HG03354 (cell line): ENCODE measurements around the gene ZIK1.

ENCODE experiments used
- ATAC-seq: cut with Tn5 transposase; IDR thresholded peaks from one replicate; pipeline ENCODE4 v1.9.1; 2021; ENCODE audit warnings: mild to moderate bottlenecking; ENCODE audit not compliant: unreplicated experiment, poor library complexity, severe bottlenecking

Gene ZIK1

GRCh38 chr19:57583521-57584416 lies at the start of gene ZIK1:
Gene ZIK1, plus strand, starts transcription at chr19:57584145. Its CDS starts 212 bp downstream, at chr19:57584357.
- peak; percentile 93 for ATAC-seq

GRCh38 chr19:57537953-57538547 lies 45.9 kb upstream of the ZIK1 start:
- ATAC-seq: no peak

- ATAC-seq: no peak
Measured at GRCh38 chr19:57546513-57546912, 37.4 kb upstream of the ZIK1 start.

GRCh38 chr19:57552432-57552831 lies 31.5 kb upstream of the ZIK1 start:
- ATAC-seq: no peak

- no peak for ATAC-seq
Measured at GRCh38 chr19:57557659-57558058, 26.3 kb upstream of the ZIK1 start.

GRCh38 chr19:57558525-57558924 lies 25.4 kb upstream of the ZIK1 start:
- no peak for ATAC-seq

- ATAC-seq: peak; percentile 34
Measured at GRCh38 chr19:57559008-57559403, 24.9 kb upstream of the ZIK1 start.

GRCh38 chr19:57559404-57560025 lies 24.4 kb upstream of the ZIK1 start, which contains the start of gene ZNF550:
Gene ZNF550, minus strand, starts transcription at chr19:57559863. Its CDS starts 181 bp downstream, at chr19:57559682.
- peak; percentile 95 for ATAC-seq

GRCh38 chr19:57560049-57560491 lies 23.9 kb upstream of the ZIK1 start:
- peak; percentile 21 for ATAC-seq

GRCh38 chr19:57563547-57563946 lies 20.4 kb upstream of the ZIK1 start:
- no peak for ATAC-seq

- no peak for ATAC-seq
Measured at GRCh38 chr19:57566396-57567265, 17.3 kb upstream of the ZIK1 start.

GRCh38 chr19:57570707-57571106 lies 13.2 kb upstream of the ZIK1 start:
- no peak for ATAC-seq

- ATAC-seq: no peak
Measured at GRCh38 chr19:57572415-57572947, 11.5 kb upstream of the ZIK1 start.

GRCh38 chr19:57576661-57577060 lies 7.3 kb upstream of the ZIK1 start:
- ATAC-seq: no peak

GRCh38 chr19:57578487-57579205 lies 5.3 kb upstream of the ZIK1 start, which contains the start of gene ZNF416:
Gene ZNF416, minus strand, starts transcription at chr19:57578911. Its CDS starts 207 bp downstream, at chr19:57578704.
- peak; percentile 96 for ATAC-seq

GRCh38 chr19:57583104-57583520 lies 833 bp upstream of the ZIK1 start:
- ATAC-seq: no peak

GRCh38 chr19:57587529-57587928 lies 3.6 kb downstream of the ZIK1 start:
- ATAC-seq: no peak

- peak; percentile 20 for ATAC-seq
Measured at GRCh38 chr19:57599377-57599760, 15.4 kb downstream of the ZIK1 start.
